Measurements from ENCODE around the gene CTAGE1.
"Not testable (repeated sequence)": the region's sequence is repeated elsewhere in the genome, so short reads cannot be mapped to it uniquely, and the experiment has no call there.

CTAGE1 gene

GRCh38 chr18:22424565-22424963, 6.8 kb upstream of the CTAGE1 start:
- no peaks in the 10 kb centered on the region for H3K27me3 Mint-ChIP-seq
- no peak overlapping the region for H3K4me3 Mint-ChIP-seq
- H3K36me3 Mint-ChIP-seq (ENCODE audit: low read depth), result no peaks in the 10 kb centered on the region
- H3K4me1 Mint-ChIP-seq (ENCODE audit: low read depth), result no peaks in the 10 kb centered on the region
- no peak overlapping the region for H3K27ac Mint-ChIP-seq
- peaks cover 9% of the 10 kb centered on the region for H3K9me3 Mint-ChIP-seq
- DNase-seq, result no peak

- H3K27ac Mint-ChIP-seq, result no peak overlapping the region
Measured at GRCh38 chr18:22423878-22424564, 6.3 kb upstream of the CTAGE1 start.

GRCh38 chr18:22422909-22423548, 5.3 kb upstream of the CTAGE1 start:
- no peaks in the 10 kb centered on the region for H3K36me3 Mint-ChIP-seq (ENCODE audit: low read depth)
- DNase-seq, result no peak
- H3K9me3 Mint-ChIP-seq, result peaks cover 9% of the 10 kb centered on the region
- no peak overlapping the region for H3K4me3 Mint-ChIP-seq
- H3K27ac Mint-ChIP-seq, result no peak overlapping the region
- no peaks in the 10 kb centered on the region for H3K4me1 Mint-ChIP-seq (ENCODE audit: low read depth)
- H3K27me3 Mint-ChIP-seq, result no peaks in the 10 kb centered on the region

More at GRCh38 chr18:22423878-22424564, 6.3 kb upstream of the CTAGE1 start:
- H3K9me3 Mint-ChIP-seq, result peaks cover 9% of the 10 kb centered on the region
- H3K4me1 Mint-ChIP-seq (ENCODE audit: low read depth), result no peaks in the 10 kb centered on the region
- no peak for DNase-seq
- H3K36me3 Mint-ChIP-seq (ENCODE audit: low read depth), result no peaks in the 10 kb centered on the region
- H3K4me3 Mint-ChIP-seq, result no peak overlapping the region
- H3K27me3 Mint-ChIP-seq, result no peaks in the 10 kb centered on the region

DNA sequence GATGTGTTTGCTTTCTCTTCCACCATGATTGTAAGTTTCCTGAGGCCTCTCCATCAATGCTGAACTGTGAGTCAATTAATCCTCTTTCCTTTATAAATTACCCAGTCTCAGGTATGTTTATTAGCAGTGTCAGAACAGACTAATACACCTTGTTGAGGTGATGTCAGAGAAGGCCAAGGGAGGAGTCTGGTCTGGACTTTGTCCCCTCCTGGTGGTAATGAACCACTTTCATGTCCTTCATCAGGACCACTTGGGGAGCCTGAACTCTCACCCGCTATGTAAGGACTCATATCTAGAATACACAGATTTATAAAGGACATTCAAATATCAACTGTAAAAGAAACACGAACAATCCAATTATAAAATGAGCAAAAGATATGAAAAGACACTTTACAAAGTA, 2.9 kb upstream of the CTAGE1 start:
- H3K4me1 Mint-ChIP-seq (ENCODE audit: low read depth), result no peaks in the 10 kb centered on the region
- no peak overlapping the region for H3K27ac Mint-ChIP-seq
- H3K27me3 Mint-ChIP-seq, result no peaks in the 10 kb centered on the region
- H3K4me3 Mint-ChIP-seq, result no peak overlapping the region
- DNase-seq, result no peak
- H3K9me3 Mint-ChIP-seq, result peaks cover 9% of the 10 kb centered on the region
- no peaks in the 10 kb centered on the region for H3K36me3 Mint-ChIP-seq (ENCODE audit: low read depth)

GRCh38 chr18:22412176-22412911, 5.4 kb downstream of the CTAGE1 start:
- no peak overlapping the region for H3K4me3 Mint-ChIP-seq
- H3K27me3 Mint-ChIP-seq, result no peaks in the 10 kb centered on the region
- H3K4me1 Mint-ChIP-seq (ENCODE audit: low read depth), result peaks cover 4% of the 10 kb centered on the region
- H3K36me3 Mint-ChIP-seq (ENCODE audit: low read depth), result no peaks in the 10 kb centered on the region
- no peak for DNase-seq
- H3K9me3 Mint-ChIP-seq, result peaks cover 8% of the 10 kb centered on the region
- H3K27ac Mint-ChIP-seq, result no peak overlapping the region

- H3K27ac Mint-ChIP-seq, result no peak overlapping the region
- no peaks in the 10 kb centered on the region for H3K27me3 Mint-ChIP-seq
- peaks cover 10% of the 10 kb centered on the region for H3K9me3 Mint-ChIP-seq
- no peak for DNase-seq
- H3K36me3 Mint-ChIP-seq (ENCODE audit: low read depth), result no peaks in the 10 kb centered on the region
- H3K4me1 Mint-ChIP-seq (ENCODE audit: low read depth), result peaks cover 6% of the 10 kb centered on the region
- no peak overlapping the region for H3K4me3 Mint-ChIP-seq
Measured at GRCh38 chr18:22411446-22411845, 6.3 kb downstream of the CTAGE1 start.

- peaks cover 11% of the 10 kb centered on the region for H3K9me3 Mint-ChIP-seq
Measured at GRCh38 chr18:22410126-22410525, 7.6 kb downstream of the CTAGE1 start.

DNA sequence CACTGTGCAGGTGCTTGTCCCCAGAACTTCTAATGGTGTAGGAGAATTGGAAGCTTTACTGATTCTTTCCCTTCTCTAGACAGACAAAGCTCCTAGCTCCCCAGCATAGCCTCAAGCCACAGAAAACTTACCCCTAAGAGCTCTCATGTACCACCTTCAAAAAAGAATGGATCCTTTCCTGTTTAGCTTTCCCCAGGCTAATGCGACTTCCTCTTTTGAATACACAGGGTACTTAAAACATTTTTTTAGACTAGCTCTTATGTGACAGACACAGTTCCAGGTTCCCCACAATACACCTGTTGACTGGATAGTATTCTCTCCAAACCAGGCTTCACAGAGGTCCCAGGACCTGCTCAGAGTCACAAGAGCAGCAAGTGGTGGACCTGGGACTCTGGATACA, 8.3 kb downstream of the CTAGE1 start:
- H3K4me3 Mint-ChIP-seq, result no peak overlapping the region

More at GRCh38 chr18:22410126-22410525, 7.6 kb downstream of the CTAGE1 start:
- H3K27me3 Mint-ChIP-seq, result no peaks in the 10 kb centered on the region
- H3K36me3 Mint-ChIP-seq (ENCODE audit: low read depth), result no peaks in the 10 kb centered on the region
- H3K4me3 Mint-ChIP-seq, result no peak overlapping the region
- H3K27ac Mint-ChIP-seq, result no peak overlapping the region
- peaks cover 8% of the 10 kb centered on the region for H3K4me1 Mint-ChIP-seq (ENCODE audit: low read depth)
- DNase-seq, result no peak

DNA sequence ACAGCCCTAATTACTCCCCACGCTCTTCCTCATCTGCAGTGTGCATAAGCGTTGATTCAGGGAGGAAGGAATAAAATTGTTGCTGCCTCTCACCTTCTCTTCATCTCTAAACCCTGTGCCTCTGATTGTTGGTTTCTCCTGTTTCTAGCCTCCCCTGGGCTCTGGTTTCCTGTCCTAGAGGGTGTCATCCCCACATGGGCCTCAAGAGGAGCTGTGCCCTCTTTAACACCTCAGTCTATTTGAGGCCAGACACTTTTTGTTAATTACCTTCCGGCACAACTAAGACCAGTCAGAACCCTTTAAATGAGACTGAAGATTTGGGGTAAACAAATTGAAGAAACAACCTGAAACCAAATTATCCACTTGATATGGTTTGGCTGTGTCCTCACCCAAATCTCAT, 9.7 kb downstream of the CTAGE1 start:
- Mint-ChIP-seq H3K4me1 (ENCODE audit: low read depth) (peaks cover 8% of the 10 kb centered on the region), H3K27ac (no peak overlapping the region)

More for the DNA sequence above, 8.3 kb downstream of the CTAGE1 start:
- DNase-seq, result no peak
- Mint-ChIP-seq H3K27ac (no peak overlapping the region), H3K36me3 (ENCODE audit: low read depth) (no peaks in the 10 kb centered on the region), H3K27me3 (no peaks in the 10 kb centered on the region), H3K9me3 (peaks cover 14% of the 10 kb centered on the region), H3K4me1 (ENCODE audit: low read depth) (peaks cover 8% of the 10 kb centered on the region)

DNA sequence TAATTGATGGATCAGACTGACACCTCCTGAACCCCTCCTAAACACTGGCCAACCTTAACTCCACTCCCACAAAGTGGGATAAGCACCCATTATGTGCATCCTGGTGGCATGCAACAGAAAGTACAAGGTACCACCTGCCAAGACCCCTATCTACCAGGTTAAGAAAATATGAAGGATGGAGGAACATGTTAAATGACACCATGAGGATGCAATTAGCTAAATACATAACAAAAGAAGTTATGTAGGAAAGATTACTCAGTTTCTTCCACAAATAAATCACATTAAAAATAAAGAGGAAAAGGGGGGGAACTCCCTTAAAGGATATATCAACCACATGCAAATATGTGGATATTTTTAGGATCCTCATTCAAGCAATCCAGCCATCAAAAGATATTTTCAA, 12.6 kb downstream of the CTAGE1 start:
- no peak overlapping the region for H3K4me3 Mint-ChIP-seq
- H3K36me3 Mint-ChIP-seq (ENCODE audit: low read depth), result no peaks in the 10 kb centered on the region
- H3K9me3 Mint-ChIP-seq, result peaks cover 23% of the 10 kb centered on the region

More for the DNA sequence above, 9.7 kb downstream of the CTAGE1 start:
- DNase-seq, result no peak
- Mint-ChIP-seq H3K36me3 (ENCODE audit: low read depth) (no peaks in the 10 kb centered on the region), H3K4me3 (no peak overlapping the region), H3K27me3 (no peaks in the 10 kb centered on the region), H3K9me3 (peaks cover 19% of the 10 kb centered on the region)

GRCh38 chr18:22403950-22404349, 13.8 kb downstream of the CTAGE1 start:
- peaks cover 23% of the 10 kb centered on the region for H3K9me3 Mint-ChIP-seq
- H3K4me1 Mint-ChIP-seq (ENCODE audit: low read depth), result peaks cover 8% of the 10 kb centered on the region
- no peak for DNase-seq
- no peak overlapping the region for H3K27ac Mint-ChIP-seq
- H3K4me3 Mint-ChIP-seq, result no peak overlapping the region
- no peaks in the 10 kb centered on the region for H3K36me3 Mint-ChIP-seq (ENCODE audit: low read depth)
- H3K27me3 Mint-ChIP-seq, result no peaks in the 10 kb centered on the region

More for the DNA sequence above, 12.6 kb downstream of the CTAGE1 start:
- Mint-ChIP-seq H3K27ac (no peak overlapping the region), H3K4me1 (ENCODE audit: low read depth) (peaks cover 8% of the 10 kb centered on the region), H3K27me3 (no peaks in the 10 kb centered on the region)
- DNase-seq, result no peak

GRCh38 chr18:22399949-22400348, 17.8 kb downstream of the CTAGE1 start:
- no peaks in the 10 kb centered on the region for H3K36me3 Mint-ChIP-seq (ENCODE audit: low read depth)
- H3K4me3 Mint-ChIP-seq, result no peak overlapping the region
- no peaks in the 10 kb centered on the region for H3K27me3 Mint-ChIP-seq
- DNase-seq, result no peak
- no peaks in the 10 kb centered on the region for H3K4me1 Mint-ChIP-seq (ENCODE audit: low read depth)
- H3K9me3 Mint-ChIP-seq, result peaks cover 10% of the 10 kb centered on the region
- H3K27ac Mint-ChIP-seq, result no peak overlapping the region

DNA sequence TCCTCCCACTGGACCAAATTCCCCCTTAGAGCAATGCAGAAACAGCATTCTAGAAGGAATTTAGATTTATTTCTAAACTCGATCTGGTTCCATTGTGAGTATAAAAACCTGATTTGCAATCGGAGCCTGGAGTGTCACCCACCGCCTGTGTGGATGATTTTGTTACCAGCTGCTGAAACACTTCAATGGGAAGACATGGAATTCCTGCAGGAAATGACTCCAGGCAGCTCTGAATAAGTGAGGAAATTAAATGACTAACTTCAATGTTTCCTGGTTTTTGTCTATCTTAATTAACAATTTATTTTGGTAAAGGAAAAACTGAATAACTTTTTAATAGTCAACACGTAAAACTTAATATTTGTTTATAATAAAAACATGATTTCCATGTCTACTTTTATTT, 19.3 kb downstream of the CTAGE1 start:
- H3K27me3 Mint-ChIP-seq, result no peaks in the 10 kb centered on the region
- no peaks in the 10 kb centered on the region for H3K4me1 Mint-ChIP-seq (ENCODE audit: low read depth)

GRCh38 chr18:22394428-22394827, 23.3 kb downstream of the CTAGE1 start:
- Mint-ChIP-seq H3K36me3 (ENCODE audit: low read depth) (no peaks in the 10 kb centered on the region), H3K27ac (no peak overlapping the region), H3K9me3 (no peaks in the 10 kb centered on the region), H3K4me1 (ENCODE audit: low read depth) (peaks cover 8% of the 10 kb centered on the region), H3K4me3 (no peak overlapping the region), H3K27me3 (no peaks in the 10 kb centered on the region)
- DNase-seq, result no peak

More for the DNA sequence above, 19.3 kb downstream of the CTAGE1 start:
- Mint-ChIP-seq H3K9me3 (peaks cover 5% of the 10 kb centered on the region), H3K4me3 (no peak overlapping the region), H3K36me3 (ENCODE audit: low read depth) (no peaks in the 10 kb centered on the region), H3K27ac (no peak overlapping the region)
- no peak for DNase-seq

GRCh38 chr18:22393164-22393563, 24.6 kb downstream of the CTAGE1 start:
- not testable (repeated sequence) for DNase-seq, H3K4me3 Mint-ChIP-seq

More at GRCh38 chr18:22393164-22393563, 24.6 kb downstream of the CTAGE1 start:
- H3K27me3 Mint-ChIP-seq; H3K36me3 Mint-ChIP-seq (ENCODE audit: low read depth); H3K9me3 Mint-ChIP-seq; H3K4me1 Mint-ChIP-seq (ENCODE audit: low read depth); H3K27ac Mint-ChIP-seq: not testable (repeated sequence)
